LNCAP (cell line): ENCODE results near the gene FOXN1.

Experiments used
- CTCF ChIP-seq: fragments of 450-650 bp; IDR thresholded peaks from 2 replicates; pipeline ENCODE4 v1.5.1; 2017; ENCODE audit warnings: mild to moderate bottlenecking

The FOXN1 gene

GRCh38 chr17:28533091-28533807, 27.1 kb downstream of the FOXN1 start:
- no peak for TF ChIP-seq CTCF

- no peak for TF ChIP-seq CTCF
Measured at GRCh38 chr17:28534740-28535375, 28.7 kb downstream of the FOXN1 start.

GRCh38 chr17:28536532-28537218, 30.5 kb downstream of the FOXN1 start:
- TF ChIP-seq CTCF = no peak

GRCh38 chr17:28537219-28537610, 31.1 kb downstream of the FOXN1 start:
- no peak for TF ChIP-seq CTCF

- no peak for TF ChIP-seq CTCF
Measured at GRCh38 chr17:28538296-28538895, 32.2 kb downstream of the FOXN1 start.

GRCh38 chr17:28540231-28540630, 34.1 kb downstream of the FOXN1 start:
- TF ChIP-seq CTCF = no peak

GRCh38 chr17:28541439-28541838, 35.3 kb downstream of the FOXN1 start:
- TF ChIP-seq CTCF = no peak
